SK-N-SH treated with all-trans-retinoic acid at 6 μM for 48 hours (cell line): ENCODE data around the gene MEX3A.
A peak's percentile ranks its signal among the peaks of the same experiment; 100 is the strongest.

Experiments
- ATAC-seq: fragments of 200-7000 bp; cut with Tn5 transposase; 3 replicates; pipeline ENCODE4 v1.9.1; 2020; ENCODE audit warnings: mild to moderate bottlenecking, moderate library complexity
- ARNTL ChIP-seq: fragments of 450-650 bp; formaldehyde crosslinking; IDR thresholded peaks from 2 replicates; pipeline ENCODE4 v1.5.0; 2020; ENCODE audit warnings: low read depth, mild to moderate bottlenecking, moderate library complexity, borderline replicate concordance
- CREB5 ChIP-seq: fragments of 250-450 bp; sonication (Bioruptor Pico); IDR thresholded peaks from 2 replicates; pipeline ENCODE4 v1.5.1; 2020; ENCODE audit warnings: low read depth, mild to moderate bottlenecking, moderate library complexity
- CSDC2 ChIP-seq: fragments of 250-450 bp; sonication (Bioruptor Pico); IDR thresholded peaks from 2 replicates; pipeline ENCODE4 v1.5.0; 2020; ENCODE audit warnings: mild to moderate bottlenecking, moderate library complexity
- CSRNP3 ChIP-seq: fragments of 250-450 bp; sonication (Bioruptor Pico); IDR thresholded peaks from 2 replicates; pipeline ENCODE4 v1.5.1; 2021; ENCODE audit warnings: mild to moderate bottlenecking, moderate library complexity
- ESRRG ChIP-seq: fragments of 250-450 bp; sonication (Bioruptor Pico); IDR thresholded peaks from 2 replicates; pipeline ENCODE4 v1.6.1; 2021; ENCODE audit warnings: mild to moderate bottlenecking
- GLIS3 ChIP-seq: fragments of 250-450 bp; sonication (Bioruptor Pico); IDR thresholded peaks from 2 replicates; pipeline ENCODE4 v1.5.0; 2020; ENCODE audit warnings: mild to moderate bottlenecking, moderate library complexity
- ISL1 ChIP-seq: fragments of 250-450 bp; sonication (Bioruptor Pico); IDR thresholded peaks from 2 replicates; pipeline ENCODE4 v2.1.2; 2022; ENCODE audit warnings: mild to moderate bottlenecking, moderate library complexity
- PATZ1 ChIP-seq: fragments of 250-450 bp; sonication (Bioruptor Pico); IDR thresholded peaks from 2 replicates; pipeline ENCODE4 v1.8.0; 2020; ENCODE audit warnings: mild to moderate bottlenecking, moderate library complexity, borderline replicate concordance
- POU6F1 ChIP-seq: fragments of 250-450 bp; sonication (Bioruptor Pico); IDR thresholded peaks from 2 replicates; pipeline ENCODE4 v1.8.0; 2021; ENCODE audit warnings: low read depth, mild to moderate bottlenecking, moderate library complexity, borderline replicate concordance
- PPARA ChIP-seq: fragments of 250-450 bp; sonication (Bioruptor Pico); IDR thresholded peaks from 2 replicates; pipeline ENCODE4 v1.5.0; 2020; ENCODE audit warnings: mild to moderate bottlenecking, borderline replicate concordance
- RARB ChIP-seq: fragments of 250-450 bp; sonication (Bioruptor Pico); IDR thresholded peaks from 2 replicates; pipeline ENCODE4 v1.8.0; 2021; ENCODE audit warnings: mild to moderate bottlenecking, moderate library complexity
- SNAI2 ChIP-seq: fragments of 250-450 bp; sonication (Bioruptor Pico); IDR thresholded peaks from 2 replicates; pipeline ENCODE4 v1.5.0; 2020; ENCODE audit warnings: mild to moderate bottlenecking, moderate library complexity
- TCF4 ChIP-seq: fragments of 250-450 bp; sonication (Bioruptor Pico); IDR thresholded peaks from 2 replicates; pipeline ENCODE4 v1.8.0; 2021; ENCODE audit warnings: mild to moderate bottlenecking, moderate library complexity, borderline replicate concordance
- TOX ChIP-seq: fragments of 250-450 bp; sonication (Bioruptor Pico); IDR thresholded peaks from 2 replicates; pipeline ENCODE4 v1.8.0; 2021; ENCODE audit warnings: mild to moderate bottlenecking, moderate library complexity, borderline replicate concordance
- TSHZ2 ChIP-seq: fragments of 250-450 bp; sonication (Bioruptor Pico); IDR thresholded peaks from 2 replicates; pipeline ENCODE4 v1.5.0; 2020; ENCODE audit warnings: mild to moderate bottlenecking, moderate library complexity
- ZC3H10 ChIP-seq: fragments of 250-450 bp; sonication (Bioruptor Pico); IDR thresholded peaks from 2 replicates; pipeline ENCODE4 v1.5.1; 2021; ENCODE audit warnings: mild to moderate bottlenecking, moderate library complexity
- ZFP3 ChIP-seq: fragments of 250-450 bp; sonication (Bioruptor Pico); IDR thresholded peaks from 2 replicates; pipeline ENCODE4 v1.5.0; 2020; ENCODE audit warnings: mild to moderate bottlenecking, moderate library complexity
- ZFP30 ChIP-seq: fragments of 450-650 bp; formaldehyde crosslinking; IDR thresholded peaks from 2 replicates; pipeline ENCODE4 v1.5.0; 2022; ENCODE audit warnings: mild to moderate bottlenecking, moderate library complexity
- ZNF565 ChIP-seq: fragments of 450-650 bp; formaldehyde crosslinking; conservative IDR thresholded peaks from 2 replicates; pipeline ENCODE4 v1.5.0; 2020; ENCODE audit warnings: low read depth, mild to moderate bottlenecking, moderate library complexity
- ZNF70 ChIP-seq: fragments of 450-650 bp; formaldehyde crosslinking; IDR thresholded peaks from 2 replicates; pipeline ENCODE4 v1.5.0; 2020; ENCODE audit warnings: mild to moderate bottlenecking, moderate library complexity
- ZNF8 ChIP-seq: fragments of 450-650 bp; formaldehyde crosslinking; IDR thresholded peaks from 2 replicates; pipeline ENCODE4 v1.5.0; 2020; ENCODE audit warnings: mild to moderate bottlenecking, moderate library complexity

The MEX3A gene

GRCh38 chr1:156112276-156113137 lies 30.2 kb upstream of the MEX3A start:
- no peak for ATAC-seq
- TF ChIP-seq ZC3H10 (CRISPR knock-in tag) = 0 out of 2 replicates have a peak, but pooled peaks have one; percentile 14
- no peak for TF ChIP-seq ZFP30

GRCh38 chr1:156111355-156111962 lies 29.2 kb upstream of the MEX3A start:
- TF ChIP-seq CSDC2 (CRISPR knock-in tag) = no peak
- TF ChIP-seq CREB5 (CRISPR knock-in tag) = no peak
- no peak for TF ChIP-seq PATZ1 (CRISPR knock-in tag)
- TF ChIP-seq ZFP30 = no peak
- no peak for TF ChIP-seq POU6F1
- no peak for TF ChIP-seq ZNF8 (CRISPR knock-in tag)
- TF ChIP-seq PPARA = no peak
- TF ChIP-seq GLIS3 (CRISPR knock-in tag) = no peak
- no peak for TF ChIP-seq TCF4
- no peak for TF ChIP-seq ZC3H10 (CRISPR knock-in tag)
- no peak for TF ChIP-seq ZNF70 (CRISPR knock-in tag)
- TF ChIP-seq CSRNP3 (CRISPR knock-in tag) = no peak
- TF ChIP-seq ARNTL = no peak
- no peak for TF ChIP-seq TOX
- no peak for TF ChIP-seq TSHZ2 (CRISPR knock-in tag)
- no peak for TF ChIP-seq ZFP3 (CRISPR knock-in tag)
- no peak for TF ChIP-seq RARB
- TF ChIP-seq ZNF565 (CRISPR knock-in tag) = no peak
- TF ChIP-seq ESRRG (CRISPR knock-in tag) = no peak
- TF ChIP-seq, all 23 proteins: peak for 0

GRCh38 chr1:156110252-156110651 lies 28.0 kb upstream of the MEX3A start:
- TF ChIP-seq ZFP3 (CRISPR knock-in tag) (no peak), ISL1 (CRISPR knock-in tag) (no peak), ZNF565 (CRISPR knock-in tag) (no peak), TCF4 (no peak), ZNF8 (CRISPR knock-in tag) (no peak), CSRNP3 (CRISPR knock-in tag) (no peak), ESRRG (CRISPR knock-in tag) (no peak), SNAI2 (CRISPR knock-in tag) (no peak), CREB5 (CRISPR knock-in tag) (no peak), GLIS3 (CRISPR knock-in tag) (no peak), PPARA (no peak), CSDC2 (CRISPR knock-in tag) (no peak)
- no peak for ATAC-seq

More at GRCh38 chr1:156111355-156111962, 29.2 kb upstream of the MEX3A start:
- ATAC-seq = no peak
